ENCODE data around the gene ZNF652.
A peak's percentile ranks its signal among the peaks of the same experiment; 100 is the strongest.

ZNF652 gene

GRCh38 chr17:49361902-49362722, at the start of gene ZNF652:
TSS of gene ZNF652 (minus strand) at chr17:49362250. CDS start at chr17:49317725, 44,525 bp downstream.
- peak; percentile 95 for DNase-seq

GRCh38 chr17:49409066-49409465, 47.0 kb upstream of the ZNF652 start:
- DNase-seq, result no peak

- DNase-seq, result peak; percentile 92
These were observed 46.0 kb upstream of the ZNF652 start for GRCh38 chr17:49407981-49408501.

GRCh38 chr17:49407086-49407485, 45.0 kb upstream of the ZNF652 start:
- no peak for DNase-seq

GRCh38 chr17:49406421-49407061, 44.5 kb upstream of the ZNF652 start:
- DNase-seq, result no peak

- no peak for DNase-seq
These were observed 42.9 kb upstream of the ZNF652 start for GRCh38 chr17:49404906-49405305.

GRCh38 chr17:49404361-49404760, 42.3 kb upstream of the ZNF652 start:
- DNase-seq, result no peak

GRCh38 chr17:49403514-49404289, 41.7 kb upstream of the ZNF652 start:
- DNase-seq, result no peak

GRCh38 chr17:49402706-49403105, 40.7 kb upstream of the ZNF652 start:
- DNase-seq, result peak; percentile 19

- DNase-seq, result no peak
These were observed 40.0 kb upstream of the ZNF652 start for GRCh38 chr17:49401971-49402611.

- peak; percentile 21 for DNase-seq
These were observed 37.9 kb upstream of the ZNF652 start for GRCh38 chr17:49399995-49400394.

GRCh38 chr17:49397586-49397985, 35.5 kb upstream of the ZNF652 start:
- DNase-seq, result no peak

- DNase-seq, result no peak
These were observed 31.6 kb upstream of the ZNF652 start for GRCh38 chr17:49393491-49394255.

- DNase-seq, result no peak
These were observed 28.7 kb upstream of the ZNF652 start for GRCh38 chr17:49390548-49391324.

- peak; percentile 29 for DNase-seq
These were observed 27.7 kb upstream of the ZNF652 start for GRCh38 chr17:49389514-49390347.

- DNase-seq, result no peak
These were observed 26.9 kb upstream of the ZNF652 start for GRCh38 chr17:49388692-49389513.

GRCh38 chr17:49388290-49388640, 26.2 kb upstream of the ZNF652 start:
- DNase-seq, result no peak

GRCh38 chr17:49387498-49388289, 25.6 kb upstream of the ZNF652 start:
- DNase-seq, result no peak
